Measurements from ENCODE around the gene ZNF830.

The ZNF830 gene

DNA sequence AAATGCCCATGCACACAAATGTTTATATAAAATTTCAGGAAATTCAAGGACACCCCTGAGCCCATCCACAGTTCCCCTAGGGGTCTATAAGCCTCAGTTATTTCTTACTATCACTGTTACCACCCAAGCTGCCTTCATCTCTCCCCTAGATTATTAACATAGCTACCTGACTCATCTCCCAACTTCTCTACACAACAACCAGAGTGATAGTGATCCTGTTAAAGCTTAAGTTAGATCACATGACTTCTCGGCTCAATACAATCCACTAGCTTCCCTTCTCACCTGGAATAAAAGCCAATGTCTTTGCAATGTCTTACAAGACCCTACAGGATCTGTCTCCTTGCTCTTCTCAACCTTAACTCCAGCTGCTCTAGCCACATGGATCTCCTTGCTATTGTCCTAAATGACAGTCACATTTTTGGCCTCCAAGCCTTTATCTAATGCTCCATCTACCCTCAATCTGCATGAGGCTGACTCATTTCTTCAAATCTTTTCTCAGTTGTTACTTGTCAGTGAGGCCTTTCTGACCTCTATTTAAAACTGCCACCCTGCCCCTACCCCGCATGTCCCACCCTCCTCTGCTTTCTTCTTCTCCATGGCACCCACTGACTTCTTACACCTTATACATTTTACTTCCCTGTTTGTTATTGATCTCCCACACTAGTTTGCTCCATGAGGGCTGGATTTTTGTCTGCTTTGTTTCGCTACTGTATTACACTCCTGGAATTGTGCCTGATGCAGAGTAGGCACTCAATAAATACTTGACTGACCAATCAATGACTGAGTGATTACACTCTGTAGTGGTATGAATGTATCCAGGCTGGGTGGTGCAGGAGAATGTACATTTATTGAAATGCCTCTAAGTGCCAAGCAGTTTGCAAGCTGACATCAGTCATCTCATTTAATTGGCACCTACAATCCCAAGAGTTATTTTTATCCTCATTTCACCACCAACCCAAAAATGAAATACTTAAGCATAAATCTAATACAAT is 13.8 kb downstream of the ZNF830 start:
- no peak overlapping the region for H4K8ac ChIP-seq (ENCODE audit: low read depth, low read length)
- no peaks in the 10 kb centered on the region for H3K36me3 ChIP-seq (ENCODE audit: control insufficient read depth, insufficient read depth, low read length)
- no peak overlapping the region for H4K5ac ChIP-seq (ENCODE audit: low read length)
- H3K4me3 ChIP-seq (ENCODE audit: low read length): no peak overlapping the region
- DNase-seq: peak; percentile 72
- H3K4ac ChIP-seq (ENCODE audit: low read depth, low read length): no peak overlapping the region
- H3K27ac ChIP-seq (ENCODE audit: low read depth, low read length): no peak overlapping the region
- WGBS (ENCODE audit: extremely low coverage, insufficient coverage, low lambda C conversion rate): no CpG with 5 or more reads among the region's 3 CpGs
- H3K79me2 ChIP-seq (ENCODE audit: control insufficient read depth, insufficient read depth, low read length): no peaks in the 10 kb centered on the region
- H3K56ac ChIP-seq (ENCODE audit: low read length): peak overlapping the region; percentile 39
- no peak overlapping the region for H3K18ac ChIP-seq (ENCODE audit: low read length)
- no peak overlapping the region for H2AK5ac ChIP-seq (ENCODE audit: low read length)
- H3K79me1 ChIP-seq (ENCODE audit: low read length): no peaks in the 10 kb centered on the region
- no peak overlapping the region for H2BK120ac ChIP-seq (ENCODE audit: low read depth, low read length)
- H3K9ac ChIP-seq (ENCODE audit: low read length): no peak overlapping the region
- no peak overlapping the region for H2BK5ac ChIP-seq (ENCODE audit: low read length)
- H3K27me3 ChIP-seq (ENCODE audit: insufficient read depth, low read length, poor library complexity): no peaks in the 10 kb centered on the region
- peaks cover 4% of the 10 kb centered on the region for H3K4me1 ChIP-seq (ENCODE audit: control insufficient read depth, low read depth, low read length)
- H3K4me2 ChIP-seq (ENCODE audit: low read length): no peak overlapping the region
- no peak overlapping the region for H3K23ac ChIP-seq (ENCODE audit: low read length)
- no peak overlapping the region for H2BK15ac ChIP-seq (replicated peaks; ENCODE audit: low read depth)

DNA sequence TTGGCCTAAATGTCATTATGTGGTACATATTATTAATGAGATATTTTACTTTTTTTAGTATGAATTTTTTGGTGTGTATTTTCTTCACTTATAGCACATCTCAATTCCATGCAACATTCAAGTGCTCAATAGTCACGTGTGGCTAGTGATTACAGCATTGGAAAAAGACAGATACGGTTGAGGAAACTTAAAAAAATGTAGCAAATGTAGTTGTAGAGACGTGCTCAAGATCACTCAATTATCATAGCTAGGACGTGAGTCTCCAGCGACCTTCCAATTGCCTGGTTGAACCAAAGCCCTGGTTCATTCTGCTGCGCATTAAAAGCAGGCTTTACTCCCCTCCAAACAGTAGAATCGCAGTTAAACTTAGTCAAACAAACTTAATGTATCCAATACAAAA is 17.8 kb downstream of the ZNF830 start:
- WGBS (ENCODE audit: extremely low coverage, insufficient coverage, low lambda C conversion rate): 100% methylated on average over 1 of the region's 7 CpGs
- peak overlapping the region; percentile 34 for H2AK5ac ChIP-seq (ENCODE audit: low read length)
- H3K79me2 ChIP-seq (ENCODE audit: control insufficient read depth, insufficient read depth, low read length): peaks cover 19% of the 10 kb centered on the region
- H3K4me2 ChIP-seq (ENCODE audit: low read length): no peak overlapping the region
- peaks cover 4% of the 10 kb centered on the region for H3K4me1 ChIP-seq (ENCODE audit: control insufficient read depth, low read depth, low read length)
- H2BK5ac ChIP-seq (ENCODE audit: low read length): no peak overlapping the region
- no peak overlapping the region for H2BK120ac ChIP-seq (ENCODE audit: low read depth, low read length)
- no peak overlapping the region for H2BK15ac ChIP-seq (replicated peaks; ENCODE audit: low read depth)
- H3K9ac ChIP-seq (ENCODE audit: low read length): no peak overlapping the region
- H3K27ac ChIP-seq (ENCODE audit: low read depth, low read length): no peak overlapping the region
- DNase-seq: no peak
- peaks cover 3% of the 10 kb centered on the region for H3K36me3 ChIP-seq (ENCODE audit: control insufficient read depth, insufficient read depth, low read length)
- no peak overlapping the region for H3K23ac ChIP-seq (ENCODE audit: low read length)
- H3K79me1 ChIP-seq (ENCODE audit: low read length): peaks cover 10% of the 10 kb centered on the region
- H3K56ac ChIP-seq (ENCODE audit: low read length): peak overlapping the region; percentile 17
- H3K18ac ChIP-seq (ENCODE audit: low read length): no peak overlapping the region
- no peak overlapping the region for H4K8ac ChIP-seq (ENCODE audit: low read depth, low read length)
- no peak overlapping the region for H3K4ac ChIP-seq (ENCODE audit: low read depth, low read length)
- no peaks in the 10 kb centered on the region for H3K27me3 ChIP-seq (ENCODE audit: insufficient read depth, low read length, poor library complexity)
- H4K5ac ChIP-seq (ENCODE audit: low read length): no peak overlapping the region
- H3K4me3 ChIP-seq (ENCODE audit: low read length): no peak overlapping the region

DNA sequence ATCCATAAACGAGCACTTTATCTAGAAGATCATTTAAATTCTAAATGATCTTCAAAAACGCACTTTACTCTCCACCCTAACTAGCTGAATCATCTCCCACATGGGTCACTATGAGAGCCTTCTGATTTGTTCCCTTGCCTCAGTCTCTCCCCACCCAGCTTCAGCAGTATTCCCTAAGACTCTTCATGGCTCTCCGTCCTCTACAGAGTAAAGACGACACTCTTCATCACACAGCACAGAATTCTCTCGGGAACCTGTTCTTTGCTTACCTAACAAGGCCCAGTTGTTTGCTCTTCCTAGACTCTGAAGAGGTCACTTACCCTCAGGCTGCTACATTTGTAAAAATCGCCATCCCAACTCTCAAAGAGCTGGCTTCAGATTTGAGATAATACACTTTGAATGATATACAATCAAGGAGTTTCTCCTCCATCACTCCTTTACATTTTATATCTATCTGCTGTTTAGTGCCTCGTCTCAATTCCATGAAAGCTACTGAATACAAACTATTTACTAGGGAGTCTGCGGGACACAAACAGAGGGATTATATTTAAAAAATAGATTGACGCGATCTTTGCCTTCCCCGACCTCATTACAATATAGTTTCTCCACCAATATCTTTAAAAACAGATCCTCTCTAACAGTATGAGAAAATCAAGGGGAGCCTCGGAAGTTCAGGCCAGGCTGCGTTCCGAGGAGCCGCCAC is 18.5 kb downstream of the ZNF830 start:
- Histone ChIP-seq H3K23ac (ENCODE audit: low read length) (no peak overlapping the region), H2BK5ac (ENCODE audit: low read length) (no peak overlapping the region), H2BK120ac (ENCODE audit: low read depth, low read length) (no peak overlapping the region), H3K18ac (ENCODE audit: low read length) (no peak overlapping the region), H3K36me3 (ENCODE audit: control insufficient read depth, insufficient read depth, low read length) (peaks cover 3% of the 10 kb centered on the region), H3K56ac (ENCODE audit: low read length) (peak overlapping the region; percentile 40), H3K9ac (ENCODE audit: low read length) (peak overlapping the region; percentile 51), H3K4me2 (ENCODE audit: low read length) (no peak overlapping the region), H3K4ac (ENCODE audit: low read depth, low read length) (no peak overlapping the region), H2BK15ac (replicated peaks; ENCODE audit: low read depth) (no peak overlapping the region), H3K4me1 (ENCODE audit: control insufficient read depth, low read depth, low read length) (peaks cover 4% of the 10 kb centered on the region), H3K27ac (ENCODE audit: low read depth, low read length) (no peak overlapping the region), H2AK5ac (ENCODE audit: low read length) (no peak overlapping the region), H4K5ac (ENCODE audit: low read length) (no peak overlapping the region), H3K79me2 (ENCODE audit: control insufficient read depth, insufficient read depth, low read length) (peaks cover 19% of the 10 kb centered on the region), H3K79me1 (ENCODE audit: low read length) (peaks cover 10% of the 10 kb centered on the region), H4K8ac (ENCODE audit: low read depth, low read length) (no peak overlapping the region), H3K27me3 (ENCODE audit: insufficient read depth, low read length, poor library complexity) (no peaks in the 10 kb centered on the region), H3K4me3 (ENCODE audit: low read length) (no peak overlapping the region)
- DNase-seq: peak; percentile 38
- WGBS (ENCODE audit: extremely low coverage, insufficient coverage, low lambda C conversion rate): 100% methylated on average over 2 of the region's 15 CpGs

DNA sequence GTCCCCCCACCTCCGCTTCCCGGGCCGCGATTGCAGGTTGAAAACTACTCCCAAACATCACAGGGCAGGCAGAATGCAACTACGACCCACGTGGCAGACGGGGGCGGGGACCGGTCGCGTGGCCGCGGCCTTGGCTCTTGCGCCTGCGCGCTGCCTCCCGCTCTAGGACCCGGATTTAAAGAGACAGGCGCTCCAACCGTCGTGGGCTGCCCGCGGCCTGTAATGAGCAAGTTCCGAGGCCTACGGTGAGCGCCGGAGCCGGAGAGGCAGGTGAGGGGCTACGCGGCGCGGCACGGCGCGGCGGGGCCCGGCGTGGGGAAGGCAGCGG is 19.0 kb downstream of the ZNF830 start, which contains the start of gene LIG3:
Gene LIG3 (plus strand): TSS at position 160 of the 328 bp plus-strand sequence. CDS start 2,494 bp downstream, outside the sequence.
- WGBS (ENCODE audit: extremely low coverage, insufficient coverage, low lambda C conversion rate): no CpG with 5 or more reads among the region's 39 CpGs
- Histone ChIP-seq H3K79me2 (ENCODE audit: control insufficient read depth, insufficient read depth, low read length) (peaks cover 19% of the 10 kb centered on the region), H2AK5ac (ENCODE audit: low read length) (no peak within 1 kb of the TSS), H3K4ac (ENCODE audit: low read depth, low read length) (peak within 1 kb of the TSS; percentile 58), H3K27me3 (ENCODE audit: insufficient read depth, low read length, poor library complexity) (no peaks in the 10 kb centered on the region), H3K4me3 (ENCODE audit: low read length) (peak within 1 kb of the TSS; percentile 75), H3K27ac (ENCODE audit: low read depth, low read length) (peak within 1 kb of the TSS; percentile 99), H3K4me2 (ENCODE audit: low read length) (peak within 1 kb of the TSS; percentile 98), H2BK120ac (ENCODE audit: low read depth, low read length) (peak within 1 kb of the TSS; percentile 47), H3K23ac (ENCODE audit: low read length) (no peak within 1 kb of the TSS), H2BK5ac (ENCODE audit: low read length) (peak within 1 kb of the TSS; percentile 41), H3K9ac (ENCODE audit: low read length) (peak within 1 kb of the TSS; percentile 95), H3K56ac (ENCODE audit: low read length) (peak within 1 kb of the TSS; percentile 96), H3K18ac (ENCODE audit: low read length) (peak within 1 kb of the TSS; percentile 97), H3K79me1 (ENCODE audit: low read length) (peaks cover 10% of the 10 kb centered on the region), H2BK15ac (replicated peaks; ENCODE audit: low read depth) (peak within 1 kb of the TSS; percentile 20), H3K36me3 (ENCODE audit: control insufficient read depth, insufficient read depth, low read length) (peaks cover 3% of the 10 kb centered on the region), H3K4me1 (ENCODE audit: control insufficient read depth, low read depth, low read length) (peaks cover 1% of the 10 kb centered on the region), H4K5ac (ENCODE audit: low read length) (no peak within 1 kb of the TSS), H4K8ac (ENCODE audit: low read depth, low read length) (peak within 1 kb of the TSS; percentile 95)
- DNase-seq: peak; percentile 97

DNA sequence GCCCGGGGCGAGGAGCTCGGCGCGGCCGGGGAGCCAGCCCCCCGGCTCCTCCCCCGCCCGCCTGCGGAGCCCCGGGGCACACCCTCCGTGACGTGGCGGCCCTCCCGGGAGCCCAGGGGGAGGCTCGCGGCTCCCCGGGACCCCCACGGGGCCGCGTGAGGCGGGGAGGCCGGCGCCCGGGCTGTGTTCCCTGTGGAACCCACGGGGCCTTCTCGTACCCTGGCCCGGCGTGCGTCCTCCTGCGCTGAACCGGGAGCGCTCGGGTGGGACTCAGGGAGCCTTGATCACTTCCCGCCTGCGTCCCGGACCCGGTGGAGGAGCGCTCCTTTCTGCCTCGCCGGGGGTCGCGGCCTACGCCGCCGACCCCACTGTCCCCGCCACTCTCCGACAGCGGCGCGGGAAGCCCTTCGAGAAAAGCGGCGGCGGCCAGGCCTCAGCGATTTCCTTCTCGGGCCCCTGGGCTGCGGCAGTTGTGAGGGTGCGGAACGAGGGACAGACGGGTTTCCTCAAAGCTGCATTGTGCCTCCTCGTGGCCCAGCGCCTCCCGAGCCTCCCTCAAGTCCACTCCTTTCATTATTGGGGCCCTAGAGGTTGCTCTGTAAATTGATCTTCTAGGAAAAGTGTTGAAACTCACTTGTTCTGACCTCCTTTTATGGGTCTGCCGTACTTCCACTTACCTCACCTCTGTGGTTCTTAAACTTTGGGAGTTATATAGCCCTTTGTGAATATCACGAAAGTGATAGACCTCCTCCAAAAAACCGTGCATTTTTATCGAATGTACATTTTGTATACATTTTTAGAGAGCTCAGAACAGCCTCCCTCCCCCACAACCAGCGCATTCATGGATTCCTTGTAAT is 19.6 kb downstream of the ZNF830 start:
- Histone ChIP-seq H3K36me3 (ENCODE audit: control insufficient read depth, insufficient read depth, low read length) (peaks cover 3% of the 10 kb centered on the region), H3K79me1 (ENCODE audit: low read length) (peaks cover 10% of the 10 kb centered on the region), H3K4me2 (ENCODE audit: low read length) (peak overlapping the region; percentile 98), H2BK5ac (ENCODE audit: low read length) (peak overlapping the region; percentile 41), H3K56ac (ENCODE audit: low read length) (peak overlapping the region; percentile 96), H3K18ac (ENCODE audit: low read length) (peak overlapping the region; percentile 97), H2AK5ac (ENCODE audit: low read length) (no peak overlapping the region), H3K4ac (ENCODE audit: low read depth, low read length) (peak overlapping the region; percentile 58), H4K8ac (ENCODE audit: low read depth, low read length) (peak overlapping the region; percentile 95), H2BK120ac (ENCODE audit: low read depth, low read length) (peak overlapping the region; percentile 47), H3K23ac (ENCODE audit: low read length) (no peak overlapping the region), H3K4me3 (ENCODE audit: low read length) (peak overlapping the region; percentile 75), H2BK15ac (replicated peaks; ENCODE audit: low read depth) (peak overlapping the region; percentile 20), H3K9ac (ENCODE audit: low read length) (peak overlapping the region; percentile 95), H4K5ac (ENCODE audit: low read length) (no peak overlapping the region), H3K27ac (ENCODE audit: low read depth, low read length) (peak overlapping the region; percentile 99), H3K4me1 (ENCODE audit: control insufficient read depth, low read depth, low read length) (no peaks in the 10 kb centered on the region), H3K79me2 (ENCODE audit: control insufficient read depth, insufficient read depth, low read length) (peaks cover 19% of the 10 kb centered on the region), H3K27me3 (ENCODE audit: insufficient read depth, low read length, poor library complexity) (no peaks in the 10 kb centered on the region)
- no CpG with 5 or more reads among the region's 69 CpGs for WGBS (ENCODE audit: extremely low coverage, insufficient coverage, low lambda C conversion rate)
- DNase-seq: peak; percentile 90
